Mesothelial cell of epicardium (in vitro differentiated cells): ENCODE data around the gene LPAR1. TPM values are rescaled to one million over a fixed set of nuclear protein-coding genes. Genes with fewer than 3 reads are reported as not detected.
A peak's percentile ranks its signal among the peaks of the same experiment; 100 is the strongest.

Experiments used
- DNase-seq, 2 experiments: peaks; one replicate each; pipeline ENCODE4 v3.0.0; 2021; ENCODE audit warnings: low spot score in 2 of 2; ENCODE audit not compliant: unreplicated experiment in 2 of 2
- H3K27ac Mint-ChIP-seq: 2 replicates; pipeline ENCODE4 v1.8.0; 2021; ENCODE audit warnings: mixed read lengths
- H3K27me3 Mint-ChIP-seq: 2 replicates; pipeline ENCODE4 v1.8.0; 2021; ENCODE audit warnings: low read depth, mixed read lengths
- H3K36me3 Mint-ChIP-seq: 2 replicates; pipeline ENCODE4 v1.8.0; 2021; ENCODE audit warnings: mixed read lengths
- H3K4me1 Mint-ChIP-seq: 2 replicates; pipeline ENCODE4 v1.8.0; 2021; ENCODE audit warnings: mixed read lengths
- H3K4me3 Mint-ChIP-seq: 2 replicates; pipeline ENCODE4 v1.8.0; 2021; ENCODE audit warnings: mild to moderate bottlenecking, moderate library complexity, mixed read lengths
- H3K9me3 Mint-ChIP-seq: 2 replicates; pipeline ENCODE4 v1.8.0; 2021; ENCODE audit warnings: mixed read lengths
- CTCF ChIP-seq: fragments of 200-600 bp; sonication (generic); IDR thresholded peaks from one replicate; pipeline ENCODE4 v1.5.0; 2021; ENCODE audit warnings: antibody characterized with exemption; ENCODE audit not compliant: unreplicated experiment
- total RNA-seq: library from RNA; stranded (reverse); gene quantifications from 3 replicates; pipeline ENCODE4 v1.2.1, GENCODE V29; 2021

The LPAR1 gene
- total RNA-seq, 1 donor from 2014 or later, result 40.3 TPM

- Mint-ChIP-seq H3K4me1 (peaks cover 24% of the 10 kb centered on the region), H3K27me3 (no peaks in the 10 kb centered on the region), H3K36me3 (peaks cover 24% of the 10 kb centered on the region), H3K4me3 (no peak overlapping the region), H3K27ac (no peak overlapping the region), H3K9me3 (peaks cover 20% of the 10 kb centered on the region)
- DNase-seq, result no peak
- TF ChIP-seq CTCF, result no peak
Observed at GRCh38 chr9:110897943-110898342, 140.3 kb downstream of the LPAR1 start.

GRCh38 chr9:110895147-110895905 is 142.9 kb downstream of the LPAR1 start:
- Mint-ChIP-seq H3K4me1 (peaks cover 15% of the 10 kb centered on the region), H3K36me3 (peaks cover 13% of the 10 kb centered on the region), H3K9me3 (peaks cover 12% of the 10 kb centered on the region), H3K27ac (peak overlapping the region; percentile 21), H3K27me3 (no peaks in the 10 kb centered on the region), H3K4me3 (no peak overlapping the region)
- no peak for TF ChIP-seq CTCF
- no peak for DNase-seq

GRCh38 chr9:110894731-110895130 is 143.5 kb downstream of the LPAR1 start:
- Mint-ChIP-seq H3K27ac (no peak overlapping the region), H3K4me3 (no peak overlapping the region), H3K36me3 (peaks cover 13% of the 10 kb centered on the region), H3K9me3 (peaks cover 12% of the 10 kb centered on the region), H3K4me1 (peaks cover 12% of the 10 kb centered on the region), H3K27me3 (no peaks in the 10 kb centered on the region)
- no peak for TF ChIP-seq CTCF
- no peak for DNase-seq

GRCh38 chr9:110892689-110893088 is 145.6 kb downstream of the LPAR1 start:
- Mint-ChIP-seq H3K36me3 (peaks cover 13% of the 10 kb centered on the region), H3K4me3 (no peak overlapping the region), H3K4me1 (no peaks in the 10 kb centered on the region), H3K27ac (no peak overlapping the region), H3K27me3 (no peaks in the 10 kb centered on the region), H3K9me3 (peaks cover 11% of the 10 kb centered on the region)
- DNase-seq, result no peak
- TF ChIP-seq CTCF, result no peak

GRCh38 chr9:110891760-110892159 is 146.5 kb downstream of the LPAR1 start:
- H3K4me3 Mint-ChIP-seq, result no peak overlapping the region
- DNase-seq, result no peak
- no peaks in the 10 kb centered on the region for H3K4me1 Mint-ChIP-seq
- H3K36me3 Mint-ChIP-seq, result peaks cover 7% of the 10 kb centered on the region
- peaks cover 3% of the 10 kb centered on the region for H3K9me3 Mint-ChIP-seq
- no peak overlapping the region for H3K27ac Mint-ChIP-seq
- TF ChIP-seq CTCF, result no peak
- H3K27me3 Mint-ChIP-seq, result no peaks in the 10 kb centered on the region
